NB4 (cell line): ENCODE measurements around the gene FAM107B.

Source experiments
- CTCF ChIP-seq: IDR thresholded peaks from one replicate; pipeline ENCODE4 v1.5.1; 2012; ENCODE audit warnings: low read depth, low read length
- MAX ChIP-seq: IDR thresholded peaks from 2 replicates; pipeline ENCODE4 v1.6.1; 2011; ENCODE audit warnings: low read depth, low read length
- MYC ChIP-seq: IDR thresholded peaks from 2 replicates; pipeline ENCODE4 v1.6.1; 2011; ENCODE audit warnings: low read depth, low read length
- POLR2A ChIP-seq: IDR thresholded peaks from 2 replicates; pipeline ENCODE4 v1.6.1; 2011; ENCODE audit warnings: mild to moderate bottlenecking; ENCODE audit not compliant: insufficient read length; ENCODE audit errors: extremely low read depth

GRCh38 chr10:14823966-14824365 is 49.3 kb upstream of the FAM107B start:
- TF ChIP-seq CTCF (no peak), POLR2A (no peak), MAX (no peak), MYC (no peak)
